GM18951 (cell line): ENCODE results near the gene FBLN2.

Experiments
- POLR2A ChIP-seq: IDR thresholded peaks from 4 replicates; pipeline ENCODE4 v1.6.1; 2011; ENCODE audit warnings: mild to moderate bottlenecking; ENCODE audit not compliant: insufficient read length, insufficient read depth; ENCODE audit errors: extremely low read depth
- in situ Hi-C: fragments of 300-500 bp; cut with MboI; formaldehyde crosslinking; loops from one replicate; pipeline ENCODE4 v1.12.0; 2022; ENCODE audit warnings: low sequenced_read_pairs, mixed read lengths, inconsistent platforms; ENCODE audit not compliant: unreplicated experiment

Gene FBLN2

DNA sequence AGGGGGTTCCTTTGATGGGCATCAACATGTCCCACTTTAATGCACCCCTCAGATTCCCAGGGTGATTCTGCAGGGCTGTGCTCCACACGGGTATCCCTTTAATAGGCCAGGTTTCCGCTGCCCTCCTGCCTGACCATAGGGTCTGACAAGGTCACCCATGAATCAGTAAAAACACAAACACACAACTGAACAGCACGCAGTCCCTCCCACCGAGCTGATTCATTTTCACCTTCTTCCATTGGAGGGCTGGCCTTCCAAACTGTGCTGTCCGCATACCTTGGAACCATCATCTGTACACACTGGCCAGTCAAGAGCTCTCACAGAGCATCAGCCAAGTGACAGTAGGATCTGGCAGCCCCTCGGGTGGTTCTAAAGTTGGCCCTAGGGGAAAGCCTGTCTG is 93.7 kb downstream of the FBLN2 start:
- in situ Hi-C loops, result no loop called here
- no peak for TF ChIP-seq POLR2A

DNA sequence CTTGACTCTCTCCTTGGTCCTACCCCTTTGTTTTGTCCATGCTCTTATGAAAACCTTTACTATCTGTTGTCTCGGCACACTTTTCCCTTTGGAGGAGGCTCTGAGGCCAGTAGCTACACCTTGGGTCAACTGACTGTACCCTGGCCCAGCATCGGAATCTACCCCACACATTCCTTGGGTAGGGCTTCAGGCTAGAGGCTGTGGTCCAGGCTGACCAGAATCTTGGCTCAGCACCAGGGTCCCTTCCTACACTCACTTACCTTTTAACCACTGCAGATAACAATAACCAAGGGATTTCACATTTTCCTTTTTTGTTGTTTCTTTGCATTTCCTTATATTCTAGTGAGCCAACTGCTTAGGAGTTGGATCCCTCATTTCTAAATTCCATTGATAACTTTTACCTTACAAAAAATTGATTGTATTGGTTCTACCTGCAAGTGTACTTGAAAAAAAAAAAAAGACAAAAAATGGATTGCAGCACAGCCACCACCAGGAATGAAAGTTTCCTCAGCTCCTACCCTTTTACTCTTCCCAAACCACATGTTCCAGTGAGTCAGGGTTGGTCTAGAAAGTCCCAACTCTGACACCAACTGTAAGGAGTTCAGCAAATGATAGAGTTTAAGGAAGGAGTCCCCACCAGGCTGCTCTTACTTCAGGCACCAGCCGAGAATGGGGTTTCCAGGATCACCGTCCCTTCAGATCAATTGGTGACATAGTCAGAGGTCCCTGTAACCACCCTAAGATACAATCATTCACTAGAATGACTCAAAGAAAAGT is 95.6 kb downstream of the FBLN2 start:
- in situ Hi-C loops, result loop anchor here (5.0 kb wide), 1 partner anchor 147 kb away; no protein-coding TSS in a partner anchor
- no peak for TF ChIP-seq POLR2A

DNA sequence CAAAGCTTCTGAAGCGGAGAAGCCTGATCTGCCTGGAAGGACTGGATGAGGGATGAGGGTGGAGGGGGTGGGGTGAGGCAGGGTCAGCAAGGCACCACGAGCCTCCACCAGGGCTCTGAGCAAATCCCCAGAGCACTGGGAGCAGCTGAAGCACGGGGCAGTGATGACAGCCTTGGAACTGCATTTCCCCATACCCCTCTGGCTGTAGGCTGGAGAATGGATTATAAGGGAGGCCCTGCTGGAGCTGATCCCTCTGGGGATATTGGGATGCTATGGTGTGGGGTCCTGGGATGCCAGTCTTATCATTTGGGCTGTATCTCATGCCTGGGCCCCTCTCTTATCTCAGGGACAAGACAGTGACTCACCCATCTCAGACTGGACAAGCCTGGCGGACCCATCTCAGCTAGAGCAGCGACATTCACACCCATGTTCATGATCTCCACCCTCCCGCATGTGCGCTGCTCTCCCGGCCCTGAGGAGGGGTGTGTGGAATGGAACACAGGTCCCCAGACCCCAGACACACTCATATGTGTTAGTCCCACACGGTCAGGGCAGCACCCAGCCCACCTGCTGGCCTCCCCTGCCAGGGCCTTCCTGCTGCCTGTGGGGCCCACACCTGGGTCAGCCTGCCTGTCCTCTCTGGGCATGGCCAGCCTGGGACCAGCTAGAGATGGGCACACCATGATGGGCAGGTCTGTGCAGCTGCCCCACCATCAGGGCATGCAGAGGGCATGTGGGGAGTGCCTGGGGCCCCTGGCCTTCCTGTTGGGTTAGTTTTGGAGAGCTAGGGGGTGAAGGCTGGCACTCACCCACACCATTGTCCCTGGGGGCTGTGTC is 97.1 kb downstream of the FBLN2 start:
- in situ Hi-C loops, result loop anchor here (5.0 kb wide), 1 partner anchor 149 kb away; no protein-coding TSS in a partner anchor
- no peak for TF ChIP-seq POLR2A

DNA sequence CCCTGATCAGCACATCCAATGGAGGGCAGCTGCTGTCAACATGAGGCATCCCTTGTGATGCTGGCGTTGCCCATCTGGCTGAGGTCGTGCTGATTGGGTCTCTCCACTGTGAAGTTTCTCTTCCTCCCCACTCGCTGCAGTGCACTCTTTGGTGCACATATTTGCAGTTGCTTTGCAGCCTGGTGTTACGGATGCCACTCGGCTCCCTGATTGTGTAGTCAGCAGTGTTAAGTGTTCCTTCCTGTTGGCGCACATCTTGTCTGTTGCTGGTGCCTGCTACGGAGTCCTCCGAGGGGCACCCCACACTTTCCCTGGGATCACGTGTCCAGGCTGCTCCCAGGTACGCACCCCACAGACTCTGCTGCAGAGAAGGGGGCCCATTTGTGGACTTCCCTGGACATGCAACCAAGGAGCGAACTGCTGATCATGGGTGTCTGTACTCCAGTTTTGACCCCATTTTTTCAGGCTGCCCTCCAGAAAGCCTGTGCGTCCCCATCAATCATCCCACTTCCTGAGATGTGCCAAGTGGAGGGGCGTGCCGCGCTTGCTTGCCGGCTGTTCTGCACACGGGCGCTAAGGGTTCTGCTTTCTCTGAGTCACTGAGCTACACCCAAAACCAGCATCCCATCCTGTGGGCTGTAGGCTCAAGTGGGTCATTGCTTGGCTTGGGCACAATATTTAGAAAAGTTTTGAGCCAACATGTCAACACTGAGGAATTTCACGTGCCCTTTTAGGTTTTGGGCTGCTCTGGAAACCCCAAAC is 98.6 kb downstream of the FBLN2 start:
- in situ Hi-C loops, result loop anchor here (5.0 kb wide), 1 partner anchor 150 kb away; no protein-coding TSS in a partner anchor

DNA sequence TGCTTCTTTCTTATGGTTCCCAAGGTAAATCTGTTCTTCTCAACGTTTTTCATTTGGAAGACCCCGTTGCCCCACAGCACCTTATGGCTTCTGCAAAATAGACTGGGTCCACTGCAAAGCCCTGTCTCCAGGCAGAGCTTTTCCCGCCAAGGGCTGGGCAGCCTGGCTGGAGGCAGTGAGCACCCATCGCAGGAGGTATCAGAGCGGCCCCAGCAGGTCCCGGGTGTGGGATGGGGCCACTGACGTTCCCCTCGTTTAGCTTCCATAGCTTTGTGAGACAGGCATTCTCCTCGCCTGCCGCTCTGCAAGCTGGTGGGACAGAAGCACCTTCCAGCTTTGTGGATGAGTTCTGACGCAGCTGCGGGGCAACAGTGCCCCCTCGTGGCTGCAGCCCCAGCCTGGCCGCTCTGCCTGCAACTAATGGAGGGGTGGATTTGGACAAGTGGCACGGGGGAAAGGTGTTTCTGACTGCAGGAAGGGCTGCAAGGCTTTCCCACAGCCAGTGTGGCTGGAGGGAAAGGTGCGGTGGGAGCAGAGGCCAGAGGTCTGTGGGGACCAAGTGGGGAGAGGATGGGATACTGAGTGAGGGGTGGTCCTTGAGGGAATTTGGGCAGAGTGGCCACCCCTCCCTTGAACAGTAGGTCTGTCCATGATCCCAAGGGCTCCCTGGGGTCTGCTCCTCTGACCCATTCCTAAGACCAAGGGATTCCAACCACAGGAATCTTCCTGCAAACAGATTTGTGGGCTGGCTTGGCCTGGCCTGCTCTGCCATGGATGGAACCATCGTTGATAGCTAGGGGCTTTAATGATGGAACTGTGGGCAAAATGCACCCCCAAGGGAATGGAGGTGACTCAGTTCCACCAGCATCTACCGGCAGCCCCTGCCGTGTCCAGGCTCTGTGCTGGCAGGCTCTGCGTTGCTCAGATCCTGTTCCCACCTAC is 99.4 kb downstream of the FBLN2 start:
- no peak for TF ChIP-seq POLR2A

More for the DNA sequence above, 98.6 kb downstream of the FBLN2 start:
- no peak for TF ChIP-seq POLR2A

DNA sequence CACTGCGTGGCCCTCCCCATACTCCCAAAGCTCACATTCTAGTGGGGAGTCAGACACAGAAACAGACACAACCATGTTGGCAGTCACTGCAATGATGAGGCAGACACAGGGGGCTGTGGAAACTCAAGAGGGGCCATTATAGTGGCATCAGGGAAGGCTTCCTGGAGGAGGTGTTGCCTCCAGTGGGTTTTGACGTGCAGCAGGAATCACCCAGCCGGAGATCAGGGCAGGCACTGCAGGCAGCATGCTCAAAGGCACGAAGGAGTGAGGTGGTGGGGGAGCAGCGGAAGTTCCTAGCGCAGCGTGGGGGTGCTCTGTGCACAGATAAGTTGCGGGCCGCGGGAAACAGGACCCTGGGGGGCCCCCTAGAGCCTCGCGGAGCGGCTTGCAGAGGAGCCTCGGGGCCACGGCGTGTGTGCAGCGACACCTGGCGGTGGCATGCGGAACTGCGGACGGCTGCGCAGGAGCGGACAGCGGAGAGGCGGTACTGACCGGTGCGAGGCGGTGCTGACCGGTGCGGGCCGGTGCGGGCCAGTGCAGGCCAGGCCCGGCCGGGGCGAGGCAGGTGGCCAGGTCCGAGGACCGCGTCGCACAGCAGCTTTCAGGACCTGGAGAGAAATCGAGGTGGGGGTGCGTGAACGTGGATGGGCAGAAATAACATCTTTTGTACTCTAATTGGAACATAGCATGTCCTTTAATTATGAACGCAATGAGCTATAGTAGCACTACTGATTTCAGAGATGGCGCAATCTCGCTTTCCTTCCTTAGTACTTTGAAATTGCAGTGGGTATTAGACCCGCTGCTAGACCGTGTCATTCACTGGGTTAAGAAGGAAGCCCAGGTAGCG is 101.5 kb downstream of the FBLN2 start:
- in situ Hi-C loops, result no loop called here
- no peak for TF ChIP-seq POLR2A

More for the DNA sequence above, 99.4 kb downstream of the FBLN2 start:
- in situ Hi-C loops, result loop anchor here (5.0 kb wide), 1 partner anchor 151 kb away; no protein-coding TSS in a partner anchor

DNA sequence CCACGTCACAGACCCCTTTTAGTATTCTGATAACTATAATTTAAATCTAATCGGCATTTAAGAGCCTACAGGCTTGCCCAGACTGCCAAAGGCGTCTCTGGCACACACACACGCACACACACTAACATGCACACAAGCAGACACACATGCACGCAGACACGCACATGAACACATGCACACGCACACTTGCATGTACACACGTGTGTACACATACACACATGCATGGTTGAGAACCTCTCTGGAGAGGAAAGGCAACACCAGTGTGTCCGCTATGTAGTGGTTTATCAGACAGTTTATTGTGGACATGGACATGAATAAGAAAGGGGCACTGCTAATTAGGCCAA is 102.1 kb downstream of the FBLN2 start:
- in situ Hi-C loops, result no loop called here
- TF ChIP-seq POLR2A, result no peak

DNA sequence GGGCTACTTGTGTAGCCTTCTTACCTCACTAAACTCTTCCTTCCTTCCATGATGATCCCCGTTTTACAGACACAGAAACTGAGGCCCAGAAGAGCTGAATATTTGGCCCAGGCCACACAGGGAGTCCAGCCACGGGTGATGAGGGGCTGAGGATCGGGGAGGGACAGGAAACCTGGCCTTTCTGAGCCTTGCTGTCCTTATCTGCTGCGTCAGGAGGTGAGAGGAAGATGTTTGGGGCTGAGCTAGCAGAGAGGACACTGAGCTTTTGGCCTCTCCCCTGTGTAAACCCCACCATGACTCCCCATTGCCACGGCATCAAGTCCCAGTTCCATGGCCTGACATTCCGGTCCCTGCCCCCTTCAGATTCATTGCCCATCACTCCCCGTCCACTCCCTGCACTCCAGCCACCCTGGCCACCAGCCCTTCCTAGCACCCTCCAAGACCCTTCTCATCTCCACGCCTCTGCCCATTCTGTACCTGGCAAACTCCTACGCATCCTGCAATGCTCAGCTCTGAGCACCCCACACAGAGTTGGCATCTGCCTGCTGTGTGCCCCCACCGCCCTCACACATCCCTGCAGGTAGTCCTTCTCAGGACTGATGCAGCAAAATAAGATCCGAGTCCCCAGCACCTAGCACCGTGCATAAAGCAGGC is 103.0 kb downstream of the FBLN2 start:
- in situ Hi-C loops, result no loop called here
- TF ChIP-seq POLR2A, result no peak

DNA sequence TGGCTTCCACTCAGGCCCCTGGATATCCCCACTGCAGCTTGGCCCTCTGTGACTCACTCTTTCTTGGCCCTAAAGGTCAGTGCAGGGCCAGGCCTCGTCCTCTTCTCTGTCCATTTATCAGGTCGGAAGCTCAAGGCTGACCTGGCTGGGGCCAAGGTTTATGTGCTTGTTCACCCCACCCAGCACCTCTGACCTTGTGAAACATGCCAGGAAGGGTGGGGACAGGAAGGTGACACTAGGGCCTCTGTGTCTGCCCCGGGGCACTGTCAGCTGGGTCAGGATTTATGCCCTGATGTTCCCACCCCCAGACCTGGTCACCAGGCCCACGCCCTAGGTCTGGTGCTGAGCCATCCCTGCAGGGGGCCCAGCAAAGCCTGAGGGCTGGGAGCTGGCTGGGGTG is 103.8 kb downstream of the FBLN2 start:
- in situ Hi-C loops, result no loop called here
- no peak for TF ChIP-seq POLR2A

DNA sequence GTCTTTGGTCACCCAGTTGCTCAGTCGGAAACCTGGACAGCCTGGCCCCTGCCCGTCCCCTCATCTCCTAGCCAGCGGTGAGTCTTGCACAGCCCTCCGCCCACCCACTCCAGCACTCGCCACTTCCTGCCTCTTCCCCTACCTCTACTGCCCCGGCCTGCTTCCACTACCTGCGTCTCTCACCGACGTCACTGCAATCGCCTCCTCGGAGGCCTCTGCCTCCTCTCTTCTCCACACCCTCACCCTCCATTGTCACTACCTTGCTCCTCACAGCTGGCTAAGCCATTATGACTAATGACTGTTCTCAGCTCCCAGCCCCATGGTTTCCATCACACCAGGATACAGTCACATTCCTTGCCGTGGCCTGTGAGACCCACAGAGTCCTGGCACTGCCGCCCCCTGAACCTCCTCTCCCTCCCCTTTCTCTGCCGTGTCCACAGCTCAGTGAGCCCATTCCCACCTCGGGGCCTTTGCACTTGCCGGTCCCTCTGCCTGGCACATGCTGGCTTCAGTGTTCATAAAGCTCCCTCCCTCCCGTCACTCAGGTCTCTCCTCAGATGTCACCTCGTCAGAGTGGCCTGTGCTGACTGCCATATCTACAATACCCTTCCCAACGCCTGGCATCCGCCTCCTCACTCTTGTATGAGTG is 104.8 kb downstream of the FBLN2 start:
- in situ Hi-C loops, result no loop called here

DNA sequence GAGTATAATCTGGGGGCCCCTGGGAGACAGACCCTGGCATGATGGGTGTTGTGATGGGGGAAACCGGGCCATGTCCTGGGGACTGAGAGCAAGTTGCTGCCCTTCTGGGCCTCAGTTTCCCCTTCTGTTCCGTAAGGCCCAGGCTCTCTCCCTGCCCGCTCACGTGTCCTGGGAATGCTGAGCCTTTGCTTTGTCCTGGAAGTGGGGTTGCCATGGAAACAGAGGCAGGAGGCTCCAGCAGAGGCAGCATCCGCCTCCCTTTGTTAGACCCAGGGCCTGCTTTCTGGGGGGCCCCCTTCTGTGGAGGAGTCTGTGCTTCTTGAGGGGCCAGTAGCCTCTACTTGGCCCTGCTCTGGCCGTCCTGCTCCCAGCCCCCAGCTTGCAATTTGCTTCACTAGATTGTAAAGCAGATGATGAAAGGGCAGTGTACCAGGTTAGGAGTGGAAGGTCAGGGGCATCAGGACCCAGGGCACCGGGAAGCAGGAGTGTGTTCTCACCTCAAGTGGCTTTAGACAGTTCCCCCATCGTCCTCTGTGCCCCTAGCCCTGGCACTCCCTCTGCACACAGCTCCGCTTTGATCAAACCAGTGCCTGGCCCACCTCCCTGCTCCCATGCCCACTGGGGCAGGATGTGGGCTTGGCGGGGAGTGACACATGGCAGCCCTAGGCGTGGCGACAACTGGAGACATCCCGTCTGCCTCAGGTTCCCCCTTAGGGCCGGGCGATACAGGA is 105.6 kb downstream of the FBLN2 start:
- TF ChIP-seq POLR2A, result no peak

More for the DNA sequence above, 104.8 kb downstream of the FBLN2 start:
- no peak for TF ChIP-seq POLR2A

More for the DNA sequence above, 105.6 kb downstream of the FBLN2 start:
- in situ Hi-C loops, result no loop called here
